GM10266 (cell line): ENCODE results near the gene KCTD16.

Experiments
- DNase-seq: peaks from one replicate; pipeline ENCODE4 v3.0.0; 2012; ENCODE audit errors: extremely low spot score
- TF ChIP-seq, protein P1 (sequence below): IDR thresholded peaks from 2 replicates; pipeline ENCODE4 v1.5.1; 2012; ENCODE audit warnings: mild to moderate bottlenecking, low read depth; ENCODE audit not compliant: control insufficient read depth, insufficient read depth; ENCODE audit errors: missing control alignments

The KCTD16 gene

DNA sequence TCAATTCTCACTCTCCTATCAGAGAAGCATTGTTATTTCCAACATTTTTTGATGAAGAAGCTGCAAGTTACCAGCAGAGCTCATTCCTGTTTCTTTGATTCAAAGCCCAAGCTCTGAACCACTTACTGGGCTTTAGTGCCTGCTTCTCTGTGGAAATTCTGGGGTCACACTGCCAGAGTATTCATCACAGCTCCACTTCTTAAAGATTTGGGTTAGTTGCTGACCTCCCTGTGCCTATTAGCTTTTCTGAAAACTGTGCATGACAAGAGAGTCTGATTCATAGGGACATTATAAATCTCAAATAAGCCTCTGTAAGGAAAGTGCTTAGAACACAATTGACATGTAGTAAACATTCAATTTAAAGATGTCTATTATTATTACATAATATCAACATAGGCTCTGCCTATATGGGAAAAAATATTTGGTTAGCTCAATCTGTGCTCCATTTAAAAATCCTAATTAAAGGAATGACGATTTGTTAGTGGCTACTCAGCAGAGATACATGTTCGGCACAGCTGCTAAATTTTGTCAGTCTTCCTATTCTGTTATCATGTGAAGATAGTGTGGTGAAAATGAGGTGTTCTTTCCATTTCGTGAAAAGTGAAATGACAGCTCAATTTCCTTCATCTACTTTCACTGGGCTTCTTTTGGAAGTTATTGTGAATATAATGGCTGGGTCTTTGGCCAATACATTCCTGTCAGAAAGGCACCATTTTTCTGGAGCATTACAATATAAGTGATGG, 293.0 kb downstream of the KCTD16 start:
- no peak for DNase-seq
- TF ChIP-seq, protein P1, sequence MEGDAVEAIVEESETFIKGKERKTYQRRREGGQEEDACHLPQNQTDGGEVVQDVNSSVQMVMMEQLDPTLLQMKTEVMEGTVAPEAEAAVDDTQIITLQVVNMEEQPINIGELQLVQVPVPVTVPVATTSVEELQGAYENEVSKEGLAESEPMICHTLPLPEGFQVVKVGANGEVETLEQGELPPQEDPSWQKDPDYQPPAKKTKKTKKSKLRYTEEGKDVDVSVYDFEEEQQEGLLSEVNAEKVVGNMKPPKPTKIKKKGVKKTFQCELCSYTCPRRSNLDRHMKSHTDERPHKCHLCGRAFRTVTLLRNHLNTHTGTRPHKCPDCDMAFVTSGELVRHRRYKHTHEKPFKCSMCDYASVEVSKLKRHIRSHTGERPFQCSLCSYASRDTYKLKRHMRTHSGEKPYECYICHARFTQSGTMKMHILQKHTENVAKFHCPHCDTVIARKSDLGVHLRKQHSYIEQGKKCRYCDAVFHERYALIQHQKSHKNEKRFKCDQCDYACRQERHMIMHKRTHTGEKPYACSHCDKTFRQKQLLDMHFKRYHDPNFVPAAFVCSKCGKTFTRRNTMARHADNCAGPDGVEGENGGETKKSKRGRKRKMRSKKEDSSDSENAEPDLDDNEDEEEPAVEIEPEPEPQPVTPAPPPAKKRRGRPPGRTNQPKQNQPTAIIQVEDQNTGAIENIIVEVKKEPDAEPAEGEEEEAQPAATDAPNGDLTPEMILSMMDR = no peak

DNA sequence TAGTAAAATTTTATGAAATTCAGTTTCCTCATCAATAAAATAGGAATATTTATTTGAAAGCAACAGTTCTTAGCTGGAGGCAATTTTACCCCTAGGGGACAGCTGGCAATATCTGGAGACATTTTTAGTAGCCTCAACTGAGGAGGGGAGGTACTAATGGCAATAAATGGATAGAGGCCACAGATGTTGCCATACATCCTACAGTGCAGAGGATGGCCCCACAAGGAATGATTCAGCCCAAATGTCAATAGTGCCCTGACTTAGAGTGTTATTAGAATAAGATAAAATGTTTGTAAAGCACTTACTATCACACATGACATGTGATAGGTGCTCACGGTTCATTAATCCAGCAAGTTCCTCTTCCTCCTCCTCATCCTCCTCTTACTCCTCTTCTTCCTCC, 293.6 kb downstream of the KCTD16 start:
- TF ChIP-seq, protein P1 = no peak
- DNase-seq = no peak

DNA sequence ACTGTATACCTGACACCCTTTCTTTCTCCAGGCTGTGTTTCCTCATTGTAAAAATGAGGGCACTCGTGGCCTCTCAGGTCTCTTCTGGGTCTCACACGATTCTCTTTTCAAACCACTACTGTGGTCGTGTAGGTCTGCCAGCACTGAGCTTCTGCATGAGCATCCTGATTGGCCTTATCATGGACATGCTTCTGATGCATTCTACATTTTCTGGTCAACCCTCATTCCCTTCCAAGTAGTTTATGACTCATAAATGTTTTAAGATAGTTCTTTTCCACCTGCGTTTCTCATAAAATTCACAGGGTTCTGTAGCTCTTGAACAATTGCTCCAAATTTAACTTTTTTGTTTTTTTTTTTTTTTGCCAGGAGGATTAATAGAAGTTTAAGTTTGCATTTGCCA, 294.8 kb downstream of the KCTD16 start:
- TF ChIP-seq, protein P1 = no peak
- DNase-seq = no peak

DNA sequence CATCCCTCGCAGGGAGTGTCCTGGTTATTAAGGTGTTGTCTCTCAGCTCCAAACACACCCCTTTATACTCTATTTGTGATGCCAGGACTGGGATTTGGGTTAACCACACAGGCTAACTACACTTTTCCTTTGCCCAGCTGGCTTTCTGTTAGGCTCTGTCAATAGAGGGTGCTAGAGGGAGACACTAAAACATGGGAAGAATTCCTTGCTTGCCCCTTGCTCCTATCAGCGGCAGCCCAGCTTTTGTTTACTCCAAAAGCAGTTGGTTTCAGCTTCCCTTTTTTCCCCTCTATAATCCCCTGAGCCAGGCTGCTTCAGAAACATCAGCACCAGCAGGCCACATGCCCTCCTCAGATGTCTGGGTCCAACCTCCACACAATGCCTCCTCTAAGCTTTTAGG, 297.1 kb downstream of the KCTD16 start:
- TF ChIP-seq, protein P1 = no peak
- no peak for DNase-seq

DNA sequence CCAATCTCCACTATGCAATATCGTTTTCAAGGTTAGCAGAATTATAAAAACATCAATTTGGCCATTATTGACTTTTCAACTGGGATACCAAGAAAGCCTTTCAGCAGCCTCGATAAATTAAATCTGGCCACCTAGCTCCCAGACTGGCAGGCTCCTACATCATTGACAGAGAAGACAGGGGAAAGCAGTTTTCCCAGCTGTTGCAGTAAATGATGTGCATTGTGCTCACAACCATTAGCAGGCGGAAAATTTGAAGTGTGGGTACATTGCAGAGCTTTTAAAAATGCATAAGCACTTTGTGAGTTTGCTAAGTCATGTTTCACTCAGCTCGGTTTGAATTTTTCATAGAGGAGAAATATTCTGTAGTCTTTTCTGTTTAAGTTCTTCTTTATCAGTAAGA, 297.9 kb downstream of the KCTD16 start:
- TF ChIP-seq, protein P1 = no peak
- DNase-seq = no peak

DNA sequence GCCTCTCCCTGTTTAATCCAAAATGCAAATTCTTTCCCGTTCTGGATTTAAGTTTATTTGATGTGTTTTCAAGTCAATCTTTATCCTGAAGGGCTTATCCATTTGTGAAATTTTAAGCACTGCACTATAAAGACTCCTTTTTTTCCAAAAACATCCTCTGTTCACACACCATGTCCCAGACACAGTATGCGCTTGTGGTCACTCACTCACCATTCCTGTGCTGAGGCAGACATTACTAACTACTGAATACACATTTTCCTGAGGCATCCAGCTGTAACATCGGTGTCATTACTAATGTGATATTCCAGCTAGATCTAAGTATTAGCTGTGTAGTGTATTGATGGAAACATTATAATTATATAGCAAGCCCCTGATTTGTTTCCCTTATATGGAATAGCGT, 298.4 kb downstream of the KCTD16 start:
- DNase-seq = no peak
- TF ChIP-seq, protein P1 = no peak

DNA sequence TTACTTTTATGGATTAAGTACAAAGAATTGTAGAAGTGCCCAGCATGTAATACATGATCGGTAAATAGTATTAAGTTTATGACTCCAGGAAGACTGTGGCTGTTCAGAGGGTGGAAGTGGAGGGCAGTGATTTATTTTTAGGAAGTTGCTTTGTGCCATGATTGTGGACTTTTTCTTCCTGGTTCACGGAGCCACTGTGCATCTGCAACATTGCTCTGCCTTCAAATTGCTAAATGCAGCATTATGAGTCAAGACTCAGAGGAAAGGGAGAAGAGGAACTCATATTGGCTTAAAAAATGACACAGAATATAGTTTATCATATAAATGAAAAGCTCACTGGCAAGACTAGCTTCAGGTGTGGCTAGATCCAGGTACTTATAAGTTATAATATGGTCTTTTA, 301.5 kb downstream of the KCTD16 start:
- TF ChIP-seq, protein P1 = no peak
- DNase-seq = no peak
